Endothelial cell (in vitro differentiated cells): ENCODE results near the gene RAB3GAP2. TPM values are rescaled to one million over a fixed set of nuclear protein-coding genes. Genes with fewer than 3 reads are reported as not detected.
"Not testable (repeated sequence)": the region's sequence is repeated elsewhere in the genome, so short reads cannot be mapped to it uniquely, and the experiment has no call there.

ENCODE experiments used
- DNase-seq: peaks from one replicate; pipeline ENCODE4 v3.0.0; 2021; ENCODE audit warnings: low spot score
- H3K27ac Mint-ChIP-seq: one replicate; pipeline ENCODE4 v1.8.0; 2021; ENCODE audit warnings: mixed read lengths, inconsistent platforms; ENCODE audit not compliant: unreplicated experiment
- H3K27me3 Mint-ChIP-seq: one replicate; pipeline ENCODE4 v1.8.0; 2021; ENCODE audit warnings: mild to moderate bottlenecking, moderate library complexity, mixed read lengths, inconsistent platforms; ENCODE audit not compliant: unreplicated experiment
- H3K36me3 Mint-ChIP-seq: one replicate; pipeline ENCODE4 v1.8.0; 2021; ENCODE audit warnings: mild to moderate bottlenecking, low read depth, mixed read lengths, inconsistent platforms; ENCODE audit not compliant: unreplicated experiment
- H3K4me1 Mint-ChIP-seq: one replicate; pipeline ENCODE4 v1.8.0; 2021; ENCODE audit warnings: mild to moderate bottlenecking, mixed read lengths, inconsistent platforms; ENCODE audit not compliant: unreplicated experiment
- H3K4me3 Mint-ChIP-seq: one replicate; pipeline ENCODE4 v1.8.0; 2021; ENCODE audit warnings: mild to moderate bottlenecking, mixed read lengths, inconsistent platforms; ENCODE audit not compliant: unreplicated experiment
- H3K9me3 Mint-ChIP-seq: one replicate; pipeline ENCODE4 v1.8.0; 2021; ENCODE audit warnings: mixed read lengths, inconsistent platforms; ENCODE audit not compliant: unreplicated experiment
- microRNA-seq: library from miRNA; unstranded; fragments of <30 nt; microRNA quantifications from one replicate; pipeline ENCODE4, GENCODE V29; 2020; ENCODE audit not compliant: unreplicated experiment
- total RNA-seq: library from RNA; stranded (reverse); fragmentation: NEBNext Ultra II Directional; extraction: Animal tissue kit (Norgen Biotek cat#: 25700); gene quantifications from one replicate; pipeline ENCODE4 v1.2.1, GENCODE V29; 2021; ENCODE audit not compliant: unreplicated experiment
- TF ChIP-seq, protein P1 (sequence below): fragments of 200-600 bp; sonication (generic); IDR thresholded peaks from one replicate; pipeline ENCODE4 v1.5.0; 2021; ENCODE audit warnings: antibody characterized with exemption; ENCODE audit not compliant: unreplicated experiment

Gene RAB3GAP2
- total RNA-seq, 1 donor from 2014 or later = 34.5 TPM

DNA sequence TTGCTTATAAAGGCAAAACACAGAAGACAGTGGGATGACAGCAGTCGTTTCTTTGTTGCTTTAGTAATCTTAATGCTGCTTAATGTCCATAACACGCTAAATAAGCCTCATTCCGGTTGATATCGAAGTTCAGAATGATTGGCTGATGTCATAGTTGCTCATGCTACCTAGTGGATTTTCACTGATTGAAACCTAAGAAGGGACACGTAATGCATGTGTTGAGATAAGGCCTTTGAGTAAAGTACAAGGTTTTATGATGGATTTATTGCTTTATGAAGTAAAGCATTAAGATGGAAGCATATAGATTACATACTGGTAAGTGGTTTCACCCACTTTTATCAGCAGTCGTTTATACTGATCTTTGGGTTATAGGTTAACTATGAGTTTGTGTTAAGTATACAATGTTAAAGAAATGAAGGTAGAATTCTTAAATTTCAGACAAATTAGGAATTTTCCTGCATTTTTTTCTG, 153.2 kb downstream of the RAB3GAP2 start:
- H3K4me1 Mint-ChIP-seq = no peaks in the 10 kb centered on the region
- no peak for DNase-seq
- no peaks in the 10 kb centered on the region for H3K9me3 Mint-ChIP-seq
- H3K27ac Mint-ChIP-seq = no peak overlapping the region
- H3K4me3 Mint-ChIP-seq = no peak overlapping the region
- H3K27me3 Mint-ChIP-seq = no peaks in the 10 kb centered on the region
- TF ChIP-seq, protein P1, sequence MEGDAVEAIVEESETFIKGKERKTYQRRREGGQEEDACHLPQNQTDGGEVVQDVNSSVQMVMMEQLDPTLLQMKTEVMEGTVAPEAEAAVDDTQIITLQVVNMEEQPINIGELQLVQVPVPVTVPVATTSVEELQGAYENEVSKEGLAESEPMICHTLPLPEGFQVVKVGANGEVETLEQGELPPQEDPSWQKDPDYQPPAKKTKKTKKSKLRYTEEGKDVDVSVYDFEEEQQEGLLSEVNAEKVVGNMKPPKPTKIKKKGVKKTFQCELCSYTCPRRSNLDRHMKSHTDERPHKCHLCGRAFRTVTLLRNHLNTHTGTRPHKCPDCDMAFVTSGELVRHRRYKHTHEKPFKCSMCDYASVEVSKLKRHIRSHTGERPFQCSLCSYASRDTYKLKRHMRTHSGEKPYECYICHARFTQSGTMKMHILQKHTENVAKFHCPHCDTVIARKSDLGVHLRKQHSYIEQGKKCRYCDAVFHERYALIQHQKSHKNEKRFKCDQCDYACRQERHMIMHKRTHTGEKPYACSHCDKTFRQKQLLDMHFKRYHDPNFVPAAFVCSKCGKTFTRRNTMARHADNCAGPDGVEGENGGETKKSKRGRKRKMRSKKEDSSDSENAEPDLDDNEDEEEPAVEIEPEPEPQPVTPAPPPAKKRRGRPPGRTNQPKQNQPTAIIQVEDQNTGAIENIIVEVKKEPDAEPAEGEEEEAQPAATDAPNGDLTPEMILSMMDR = no peak
- peaks cover 6% of the 10 kb centered on the region for H3K36me3 Mint-ChIP-seq

DNA sequence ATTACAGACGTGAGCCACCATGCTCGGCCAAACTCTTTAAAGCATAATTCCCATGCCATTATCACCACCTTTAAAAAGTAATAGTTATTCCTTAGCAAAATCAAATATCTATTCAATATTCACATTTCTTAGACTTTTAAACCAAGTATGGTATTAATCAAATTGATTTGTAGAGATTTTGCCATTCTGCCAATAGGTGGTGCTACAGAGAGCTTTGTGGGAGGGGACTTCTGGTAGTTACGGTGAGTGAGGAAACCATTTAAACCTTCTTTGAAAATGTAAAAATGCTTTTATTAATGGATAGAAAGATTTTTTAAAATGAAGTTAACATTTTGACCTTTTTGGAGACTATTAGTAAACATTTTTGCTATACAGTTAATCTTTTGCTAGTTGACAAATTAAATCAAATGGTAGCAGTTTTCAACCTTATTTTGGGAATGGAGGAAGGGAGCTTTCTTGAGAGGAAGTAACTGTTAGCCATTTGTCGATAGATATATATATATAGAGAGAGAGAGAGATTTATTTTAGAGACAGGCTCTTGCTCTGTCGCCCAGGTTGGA, 159.0 kb downstream of the RAB3GAP2 start:
- H3K4me1 Mint-ChIP-seq = no peaks in the 10 kb centered on the region
- TF ChIP-seq, protein P1 = peak; percentile 72
- H3K9me3 Mint-ChIP-seq = no peaks in the 10 kb centered on the region
- H3K4me3 Mint-ChIP-seq = no peak overlapping the region
- no peak overlapping the region for H3K27ac Mint-ChIP-seq
- H3K36me3 Mint-ChIP-seq = peaks cover 15% of the 10 kb centered on the region
- no peak for DNase-seq
- H3K27me3 Mint-ChIP-seq = no peaks in the 10 kb centered on the region

DNA sequence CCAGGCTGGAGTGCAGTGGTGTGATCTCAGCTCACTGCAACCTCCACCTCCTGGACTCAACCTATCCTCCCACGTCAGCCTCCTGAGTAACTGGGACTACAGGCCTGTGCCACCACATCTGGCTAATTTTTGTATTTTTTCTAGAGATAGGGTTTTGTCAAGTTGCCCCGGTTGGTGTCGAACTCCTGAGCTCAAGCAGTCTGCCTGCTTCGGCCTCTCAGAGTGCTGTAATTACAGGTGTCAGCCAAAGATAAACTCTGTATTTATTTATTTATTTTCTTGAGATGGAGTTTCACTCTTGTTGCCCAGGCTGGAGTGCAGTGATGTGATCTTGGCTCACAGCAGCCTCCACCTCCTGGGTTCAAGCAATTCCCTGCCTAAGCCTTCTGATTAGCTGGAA, 159.7 kb downstream of the RAB3GAP2 start:
- H3K4me3 Mint-ChIP-seq, H3K9me3 Mint-ChIP-seq, H3K4me1 Mint-ChIP-seq, H3K27ac Mint-ChIP-seq, DNase-seq, H3K27me3 Mint-ChIP-seq: not testable (repeated sequence)
- peaks cover 15% of the 10 kb centered on the region for H3K36me3 Mint-ChIP-seq

DNA sequence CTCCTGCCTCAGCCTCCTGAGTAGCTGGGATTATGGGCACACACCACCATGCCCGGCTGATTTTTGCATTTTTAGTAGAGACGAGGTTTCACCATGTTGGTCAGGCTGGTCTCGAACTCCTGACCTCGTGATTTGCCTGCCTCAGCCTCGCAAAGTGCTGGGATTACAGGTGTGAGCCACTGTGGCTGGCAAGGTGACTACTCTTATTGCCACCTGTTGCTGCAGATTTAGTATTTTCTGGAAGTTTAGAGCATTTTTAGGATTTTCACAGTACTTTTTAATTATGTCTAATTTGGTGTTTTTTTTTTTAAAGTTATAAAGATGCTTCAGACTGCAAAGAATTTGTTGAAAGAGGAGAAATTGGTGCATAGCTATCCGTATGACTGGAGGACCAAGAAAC, 161.8 kb downstream of the RAB3GAP2 start:
- H3K27me3 Mint-ChIP-seq, H3K4me1 Mint-ChIP-seq, H3K4me3 Mint-ChIP-seq, H3K9me3 Mint-ChIP-seq, DNase-seq, H3K27ac Mint-ChIP-seq: not testable (repeated sequence)
- peaks cover 13% of the 10 kb centered on the region for H3K36me3 Mint-ChIP-seq

DNA sequence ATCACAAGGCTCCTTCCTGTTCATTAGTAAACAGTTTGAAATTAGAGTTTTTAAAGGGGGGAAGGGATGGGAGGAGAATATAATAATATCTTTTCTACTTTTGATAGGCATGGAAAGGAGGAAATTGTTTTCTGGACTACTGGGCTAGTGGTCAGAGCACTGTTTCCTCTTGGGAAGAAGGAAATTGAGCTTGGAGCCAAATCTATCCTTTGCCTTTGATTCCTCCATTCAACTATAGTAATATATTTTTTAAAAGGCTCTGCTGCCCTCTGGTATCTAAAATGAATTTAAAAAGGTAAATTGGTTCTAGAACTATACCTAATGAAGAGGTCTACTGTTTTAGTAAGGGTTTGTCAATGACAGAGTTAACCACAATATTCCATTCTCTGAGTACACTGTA, 172.4 kb downstream of the RAB3GAP2 start:
- Mint-ChIP-seq H3K4me1 (peaks cover 4% of the 10 kb centered on the region), H3K27me3 (peaks cover 2% of the 10 kb centered on the region), H3K9me3 (no peaks in the 10 kb centered on the region), H3K27ac (peak overlapping the region; percentile 27), H3K36me3 (peaks cover 12% of the 10 kb centered on the region), H3K4me3 (no peak overlapping the region)
- TF ChIP-seq, protein P1 = no peak
- DNase-seq = no peak

Small RNA genes within 50 kb of the gene (microRNA-seq; reads per million reads assigned to microRNA genes)
- gene MIR194-1 = 0.90 reads per million, percentile 9 among the genes with 10 or more reads in this experiment
- not detected for gene MIR215
- 70.0 reads per million, percentile 79 among the genes with 10 or more reads in this experiment for gene MIR664A

Other genes with a start within 250 kb of the RAB3GAP2 start
- 80.9 TPM for gene EPRS1, start 225.9 kb downstream of the RAB3GAP2 start, total RNA-seq
- gene BPNT1, start 182.7 kb downstream of the RAB3GAP2 start, total RNA-seq = 17.5 TPM
- gene IARS2, start 178.3 kb downstream of the RAB3GAP2 start, total RNA-seq = 60.3 TPM